Calu3 (cell line): ENCODE results near the gene ROS1. TPM values are rescaled to one million over a fixed set of nuclear protein-coding genes. Genes with fewer than 3 reads are reported as not detected.
A peak's percentile ranks its signal among the peaks of the same experiment; 100 is the strongest.

Source experiments
- BruUV-seq: library from RNA; stranded (reverse); fragments of 400-500 nt; replicated peaks from 2 replicates; lab custom pipeline; 2021; lab: Mats Ljungman, UMichigan
- CTCF ChIA-PET: fragments of 300-600 bp; sonication (Branson Sonifier 250); formaldehyde crosslinking; loops from one replicate; lab custom pipeline; 2022; ENCODE audit warnings: antibody characterized with exemption; lab: Charles Lee
- DNase-seq: peaks from one replicate; pipeline ENCODE4 v3.0.0; 2022
- H3K27ac Mint-ChIP-seq: one replicate; pipeline ENCODE4 v1.8.0; 2022; ENCODE audit warnings: mixed read lengths; ENCODE audit not compliant: unreplicated experiment
- H3K27me3 Mint-ChIP-seq: one replicate; pipeline ENCODE4 v1.8.0; 2022; ENCODE audit warnings: mixed read lengths; ENCODE audit not compliant: unreplicated experiment
- H3K36me3 Mint-ChIP-seq: one replicate; pipeline ENCODE4 v1.8.0; 2022; ENCODE audit warnings: mild to moderate bottlenecking, moderate library complexity, mixed read lengths; ENCODE audit not compliant: insufficient read depth, unreplicated experiment
- H3K4me1 Mint-ChIP-seq: one replicate; pipeline ENCODE4 v1.8.0; 2022; ENCODE audit warnings: mild to moderate bottlenecking, low read depth, mixed read lengths; ENCODE audit not compliant: unreplicated experiment
- H3K4me3 Mint-ChIP-seq: one replicate; pipeline ENCODE4 v1.8.0; 2022; ENCODE audit warnings: mild to moderate bottlenecking, low read depth, moderate library complexity, mixed read lengths; ENCODE audit not compliant: unreplicated experiment
- H3K9me3 Mint-ChIP-seq: one replicate; pipeline ENCODE4 v1.8.0; 2022; ENCODE audit warnings: low read depth, mixed read lengths; ENCODE audit not compliant: unreplicated experiment
- CTCF ChIP-seq: fragments of 200-600 bp; IDR thresholded peaks from one replicate; pipeline ENCODE4 v1.8.0; 2022; ENCODE audit warnings: antibody characterized with exemption; ENCODE audit not compliant: unreplicated experiment
- intact Hi-C: fragments of 100-400 bp; cut with micrococcal nuclease; formaldehyde crosslinking; loops from one replicate; pipeline ENCODE4 v1.10.0; 2022; ENCODE audit not compliant: unreplicated experiment
- total RNA-seq: library from RNA; stranded (reverse); gene quantifications from 2 replicates; pipeline ENCODE4 v1.2.3, GENCODE V29; 2022

Gene ROS1
- total RNA-seq, 1 experiment from 2014 or later: 8.1 TPM

GRCh38 chr6:117328005-117328389 is 97.7 kb downstream of the ROS1 start:
- CTCF ChIA-PET: no interaction called here

GRCh38 chr6:117327149-117328004 is 98.4 kb downstream of the ROS1 start:
- Mint-ChIP-seq H3K27ac (no peak overlapping the region), H3K4me3 (no peak overlapping the region), H3K4me1 (no peaks in the 10 kb centered on the region), H3K27me3 (peaks cover 11% of the 10 kb centered on the region), H3K9me3 (no peaks in the 10 kb centered on the region), H3K36me3 (no peaks in the 10 kb centered on the region)
- no TSS peak for BruUV-seq
- CTCF ChIA-PET: no interaction called here
- no peak for TF ChIP-seq CTCF
- DNase-seq: no peak
- intact Hi-C loops: no loop called here

More at GRCh38 chr6:117328005-117328389, 97.7 kb downstream of the ROS1 start:
- Mint-ChIP-seq H3K36me3 (no peaks in the 10 kb centered on the region), H3K27me3 (peaks cover 17% of the 10 kb centered on the region), H3K4me3 (no peak overlapping the region), H3K9me3 (no peaks in the 10 kb centered on the region), H3K27ac (no peak overlapping the region), H3K4me1 (no peaks in the 10 kb centered on the region)
- BruUV-seq: no TSS peak
- TF ChIP-seq CTCF: no peak
- intact Hi-C loops: no loop called here
- DNase-seq: no peak

GRCh38 chr6:117326396-117326795 is 99.3 kb downstream of the ROS1 start:
- CTCF ChIA-PET: no interaction called here
- DNase-seq: no peak
- Mint-ChIP-seq H3K27me3 (peaks cover 1% of the 10 kb centered on the region), H3K36me3 (no peaks in the 10 kb centered on the region), H3K4me3 (no peak overlapping the region), H3K9me3 (no peaks in the 10 kb centered on the region), H3K27ac (no peak overlapping the region), H3K4me1 (no peaks in the 10 kb centered on the region)
- no peak for TF ChIP-seq CTCF
- BruUV-seq: no TSS peak
- intact Hi-C loops: no loop called here

GRCh38 chr6:117317261-117317660 is 108.5 kb downstream of the ROS1 start:
- intact Hi-C loops: loop anchor here (1.0 to 10.0 kb wide), 5 partner anchors 122 to 535 kb away; no protein-coding TSS in a partner anchor
- Mint-ChIP-seq H3K36me3 (no peaks in the 10 kb centered on the region), H3K27ac (no peak overlapping the region), H3K4me1 (no peaks in the 10 kb centered on the region), H3K4me3 (no peak overlapping the region), H3K27me3 (no peaks in the 10 kb centered on the region), H3K9me3 (no peaks in the 10 kb centered on the region)
- TF ChIP-seq CTCF: peak; percentile 36
- no TSS peak for BruUV-seq
- CTCF ChIA-PET: interaction anchor here (0.8 to 1.2 kb wide), 2 partner anchors 342 to 352 kb away, joined by 3 read pairs; no protein-coding TSS in a partner anchor
- peak; percentile 10 for DNase-seq
